HG02840 (cell line): Measurements from ENCODE around the gene CYP2C19.
"Not testable (repeated sequence)": the region's sequence is repeated elsewhere in the genome, so short reads cannot be mapped to it uniquely, and the experiment has no call there.

ENCODE experiments used
- ATAC-seq: cut with Tn5 transposase; IDR thresholded peaks from one replicate; pipeline ENCODE4 v1.9.1; 2021; ENCODE audit warnings: mild to moderate bottlenecking, moderate library complexity, moderate number of reproducible peaks; ENCODE audit not compliant: unreplicated experiment, low FRiP score

The CYP2C19 gene

DNA sequence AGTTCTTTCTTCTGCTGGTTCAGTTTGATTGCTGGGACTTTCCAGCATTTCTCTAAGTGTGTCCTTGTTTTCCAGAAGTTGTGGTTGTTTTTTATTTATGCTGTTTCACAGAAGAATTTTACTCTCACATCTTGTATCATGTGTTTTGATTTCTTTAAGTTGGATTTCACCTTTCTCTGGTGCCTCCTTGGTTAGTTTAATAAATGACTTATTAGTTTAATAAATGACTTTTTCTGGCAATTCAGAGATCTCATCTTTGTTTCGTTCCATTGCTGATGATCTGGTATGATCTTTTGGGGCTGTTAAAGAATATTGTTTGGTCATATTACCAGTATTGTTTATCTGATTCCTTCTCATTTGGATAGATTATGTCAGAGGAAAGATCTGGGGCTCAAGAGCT, 116.2 kb downstream of the CYP2C19 start:
- ATAC-seq = no peak

DNA sequence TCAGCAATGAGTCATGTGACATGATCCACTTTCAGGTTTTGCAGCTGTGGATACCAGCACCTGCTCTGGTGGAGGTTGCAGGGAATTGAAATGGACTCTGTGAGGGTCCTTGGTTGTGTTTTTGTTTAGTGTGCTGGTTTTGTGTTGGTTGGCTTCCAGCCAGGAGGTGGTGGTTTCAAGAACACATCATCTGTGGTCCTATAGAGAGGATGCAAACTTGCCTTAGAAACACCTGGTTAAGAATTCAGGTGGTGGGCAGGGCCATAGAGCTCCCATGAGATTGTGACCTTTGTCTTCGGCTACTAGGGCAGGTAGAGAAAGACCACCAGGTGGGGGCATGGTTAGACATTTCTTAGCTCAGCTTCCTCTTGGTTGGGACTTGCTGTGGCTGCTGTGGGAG, 116.7 kb downstream of the CYP2C19 start:
- ATAC-seq = no peak

DNA sequence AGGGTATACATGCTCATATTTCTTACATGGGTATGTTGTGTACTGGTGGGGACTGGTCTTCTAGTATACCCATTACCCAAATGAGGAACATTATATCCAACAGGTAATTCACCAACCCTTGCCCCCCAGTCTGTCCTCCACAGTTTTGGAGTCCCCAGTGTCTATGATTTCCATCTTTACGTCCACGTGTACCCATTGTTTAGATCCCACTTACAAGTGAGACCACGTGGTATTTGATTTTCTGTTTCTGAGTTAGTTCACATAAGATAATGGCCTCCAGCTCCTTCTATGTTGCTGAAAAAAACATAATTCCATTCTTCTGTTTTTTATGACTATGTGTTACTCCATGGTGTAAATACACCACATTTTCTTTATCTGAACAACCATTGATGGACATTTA, 126.6 kb downstream of the CYP2C19 start:
- no peak for ATAC-seq

DNA sequence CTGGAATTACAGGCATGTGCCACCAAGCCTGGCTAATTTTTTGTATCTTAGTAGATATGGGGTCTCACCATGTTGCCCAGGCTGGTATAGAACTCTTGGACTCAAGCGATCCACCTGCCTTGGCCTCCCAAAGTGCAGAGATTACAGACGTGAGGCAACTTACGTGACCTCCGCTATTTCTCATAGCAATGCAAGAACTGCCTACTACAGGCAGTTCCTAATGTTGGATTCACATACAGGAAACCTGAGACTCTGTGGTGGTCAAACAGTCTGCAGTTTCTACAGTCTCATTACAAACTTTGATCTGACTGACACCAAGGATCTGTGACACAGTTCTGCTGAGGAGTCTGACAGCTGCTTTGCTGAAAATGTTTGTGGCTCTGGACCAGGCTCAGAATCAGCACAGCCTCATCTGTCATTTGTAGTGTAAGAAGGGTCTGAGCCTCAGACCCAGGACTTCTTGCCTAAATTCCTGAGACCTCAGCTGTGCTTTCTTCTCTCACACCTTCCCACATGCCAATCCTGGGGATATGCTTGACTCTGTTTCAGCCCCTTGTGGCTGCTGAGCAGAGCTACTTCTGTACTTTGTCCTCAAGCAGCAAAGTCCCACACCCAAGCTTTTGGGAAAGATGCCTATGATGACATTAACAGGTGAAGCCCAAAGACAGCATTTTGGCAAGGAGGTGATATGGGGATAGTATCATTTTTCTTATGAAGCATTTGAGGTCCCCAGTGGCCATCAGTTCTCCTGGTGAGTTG, 128.0 kb downstream of the CYP2C19 start:
- ATAC-seq = no peak

- ATAC-seq = not testable (repeated sequence)
These were observed 135.9 kb downstream of the CYP2C19 start for GRCh38 chr10:94898414-94898813.

GRCh38 chr10:94902080-94902479, 139.6 kb downstream of the CYP2C19 start:
- ATAC-seq = no peak

DNA sequence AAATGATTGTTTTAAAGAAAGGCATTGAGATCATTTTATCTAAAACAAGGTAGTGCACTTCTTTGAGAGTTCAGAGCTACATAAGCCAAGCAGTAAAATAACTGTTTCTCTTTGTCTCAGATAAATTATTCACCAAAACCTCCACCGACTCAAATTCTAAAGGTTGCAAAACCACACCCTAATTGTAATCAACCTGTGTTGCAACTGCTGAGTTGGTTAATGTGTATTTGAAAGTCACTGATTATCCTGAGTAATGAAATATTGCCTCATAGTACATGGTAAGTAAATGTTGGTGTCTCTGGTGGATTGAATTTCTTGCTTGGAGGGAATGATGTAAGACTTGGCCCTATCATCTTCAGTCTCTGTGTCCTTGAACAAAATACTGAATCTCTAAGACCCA, 140.1 kb downstream of the CYP2C19 start:
- ATAC-seq = no peak
